ENCODE data around the gene TMPRSS3. TPM values are rescaled to one million over a fixed set of nuclear protein-coding genes. Genes with fewer than 3 reads are reported as not detected.

The TMPRSS3 gene
- total and polyA plus RNA-seq, 2 of the 13 experiments (the other 11 are each of a cell fraction or from before 2014, with no cell fraction given): 2.8 to 16.9 TPM

- ATAC-seq (no peak), DNase-seq (ENCODE audit: low spot score) (no peak), FAIRE-seq (no peak)
- H3K36me3 ChIP-seq (replicated peaks in 1 of 2; ENCODE audit: control insufficient read depth in 1 of 2, insufficient read depth in 2 of 2, low read length in 2 of 2): no peaks in the 10 kb centered on the region
- no peaks in the 10 kb centered on the region for H4K20me1 ChIP-seq (ENCODE audit: insufficient read depth, low read length)
- H3K4me2 ChIP-seq (ENCODE audit: low read depth, low read length): no peak overlapping the region
- H3K9ac ChIP-seq (ENCODE audit: insufficient read depth, low read depth, low read length): no peak overlapping the region
- H3K4me1 ChIP-seq (ENCODE audit: insufficient read depth, low read length): no peaks in the 10 kb centered on the region
- no peaks in the 10 kb centered on the region for H3K79me2 ChIP-seq (ENCODE audit: insufficient read depth, low read length)
- TF ChIP-seq RNF219 (CRISPR knock-in tag; IDR thresholded peaks at IDR 0.05) (no peak), ZBTB2 (CRISPR knock-in tag; IDR thresholded peaks at IDR 0.05; ENCODE audit: low read depth) (no peak), CSRNP1 (CRISPR knock-in tag; IDR thresholded peaks at IDR 0.05) (no peak), MTERF4 (CRISPR knock-in tag; IDR thresholded peaks at IDR 0.05) (no peak), STAG1 (CRISPR knock-in tag; IDR thresholded peaks at IDR 0.05) (no peak), ZNF674 (CRISPR knock-in tag; IDR thresholded peaks at IDR 0.05; ENCODE audit: low read depth) (no peak), ZNF672 (CRISPR knock-in tag; IDR thresholded peaks at IDR 0.05) (no peak)
- H3K27me3 ChIP-seq (ENCODE audit: control insufficient read depth in 1 of 2, insufficient read depth in 2 of 2, low read length in 2 of 2): no peaks in the 10 kb centered on the region
- H3K9me3 ChIP-seq (ENCODE audit: low read length): no peaks in the 10 kb centered on the region
- no peak overlapping the region for H2AFZ ChIP-seq (ENCODE audit: low read length)
- ChIA-PET CTCF (ENCODE audit: low intra/inter-chr PET ratio, low total read pairs) (no interaction called here), POLR2A (no interaction called here)
- in situ Hi-C loops (cut with HindIII; ENCODE audit: extremely low pct_ligation_motif_present, low pct_unique_long_range_greater_than_20kb): no loop called here
- intact Hi-C loops (cut with micrococcal nuclease; ENCODE audit: unreplicated experiment): no loop called here
- no peak overlapping the region for H3K4me3 ChIP-seq (replicated peaks in 1 of 3; ENCODE audit: insufficient read depth in 1 of 3, low read depth in 2 of 3, low read length in 3 of 3)
- BruUV-seq (replicated peaks): no TSS peak
- no peak overlapping the region for H3K27ac ChIP-seq (ENCODE audit: extremely low read length, insufficient read depth, low read length)
Observed at GRCh38 chr21:42435833-42436232, 40.0 kb upstream of the TMPRSS3 start.

All from HepG2 (cell line).